Measurements from ENCODE around the gene SLC12A2.

GRCh38 chr5:128196080-128196479, 112.5 kb downstream of the SLC12A2 start:
- no peak for TF ChIP-seq CREB1 (IDR thresholded peaks at IDR 0.05; ENCODE audit: low read depth)
- no peak for TF ChIP-seq TEAD4 (IDR thresholded peaks at IDR 0.05)
- TF ChIP-seq MAX (IDR thresholded peaks at IDR 0.05): no peak
- TF ChIP-seq RAD21 (IDR thresholded peaks at IDR 0.05; ENCODE audit: low read depth): no peak
- TF ChIP-seq CEBPB (IDR thresholded peaks at IDR 0.05): no peak
- no peak for TF ChIP-seq TCF12 (IDR thresholded peaks at IDR 0.05; ENCODE audit: low read depth)
- TF ChIP-seq ZBTB7A (IDR thresholded peaks at IDR 0.05; ENCODE audit: low read depth): no peak
- TF ChIP-seq TAF1 (IDR thresholded peaks at IDR 0.05; ENCODE audit: low read depth): no peak
- TF ChIP-seq EP300 (IDR thresholded peaks at IDR 0.05; ENCODE audit: borderline replicate concordance): no peak
- no peak for TF ChIP-seq EGR1 (IDR thresholded peaks at IDR 0.05)
- TF ChIP-seq REST (IDR thresholded peaks at IDR 0.05; ENCODE audit: low read depth): no peak
- no peak for TF ChIP-seq YY1 (IDR thresholded peaks at IDR 0.05; ENCODE audit: low read depth)
- TF ChIP-seq USF1 (IDR thresholded peaks at IDR 0.05): no peak
- no peak for TF ChIP-seq FOXM1 (IDR thresholded peaks at IDR 0.05; ENCODE audit: borderline replicate concordance, low read depth)

Measured in Ishikawa (cell line).